Peyer's patch (tissue), 4 donors: ENCODE results near the gene FHL3. TPM values are rescaled to one million over a fixed set of nuclear protein-coding genes. Genes with fewer than 3 reads are reported as not detected.

Experiments
- DNase-seq, 3 donors: peaks; one replicate each; pipeline ENCODE4 v3.0.0-alpha.2; 2017 to 2019
- H3K27ac ChIP-seq, 4 donors: fragments of 200-600 bp; sonication (generic); one replicate each; pipeline ENCODE4 v1.5.1; 2016 to 2019
- H3K27me3 ChIP-seq, 2 donors: fragments of 200-600 bp; sonication (generic); one replicate each; pipeline ENCODE4 v1.5.1; 2019
- H3K36me3 ChIP-seq, 3 donors: fragments of 200-600 bp; sonication (generic); one replicate each; pipeline ENCODE4 v1.5.1; 2016 to 2019
- H3K4me1 ChIP-seq, 4 donors: fragments of 200-600 bp; sonication (generic); one replicate each; pipeline ENCODE4 v1.5.1; 2016 to 2019
- H3K4me3 ChIP-seq, 4 donors: fragments of 200-600 bp; sonication (generic); 1 replicate in 3 of 4; 2 replicates in 1 of 4; pipeline ENCODE4 v1.5.1; 2016 to 2019; ENCODE audit warnings: mild to moderate bottlenecking in 1 of 4
- H3K9me3 ChIP-seq, 4 donors: fragments of 200-600 bp; sonication (generic); one replicate each; pipeline ENCODE4 v1.5.1; 2016 to 2019; ENCODE audit warnings: mild to moderate bottlenecking in 1 of 4
- CTCF ChIP-seq, 6 experiments: fragments of 450-650 bp in 4 of 6; fragments of 200-600 bp in 2 of 6; sonication (generic) in 1 of 6; IDR thresholded peaks; one replicate each; pipeline ENCODE4 v1.5.1; 2017 to 2019; ENCODE audit warnings: antibody characterized with exemption in 6 of 6, mild to moderate bottlenecking in 3 of 6, moderate library complexity in 1 of 6
- POLR2A ChIP-seq, 2 donors: fragments of 450-650 bp; IDR thresholded peaks; one replicate each; pipeline ENCODE4 v1.5.1; 2017; ENCODE audit warnings: antibody characterized with exemption in 2 of 2, mild to moderate bottlenecking in 2 of 2, moderate library complexity in 2 of 2
- total RNA-seq, 4 donors: library from RNA; depleted of rRNA; stranded (reverse); fragments of >200 nt; gene quantifications; one replicate each; pipeline ENCODE4 v1.1.0, GENCODE V29; 2016

Gene FHL3
- total RNA-seq, 4 donors from 2014 or later = 3.3 to 13.2 (median 4.9) TPM

- DNase-seq = no peak
- no peak for TF ChIP-seq POLR2A (IDR thresholded peaks at IDR 0.05)
- TF ChIP-seq CTCF (IDR thresholded peaks at IDR 0.05) = no peak
- Histone ChIP-seq H3K27me3 (no peaks in the 10 kb centered on the region), H3K4me1 (peaks cover 0 to 85% (median 0%) of the 10 kb centered on the region in 4 donors), H3K27ac (peak overlapping the region; percentile 70 to 85 (median 78)), H3K4me3 (no peak overlapping the region), H3K36me3 (no peaks in the 10 kb centered on the region), H3K9me3 (no peaks in the 10 kb centered on the region)
These were observed 5.1 kb downstream of the FHL3 start for GRCh38 chr1:38000233-38000528.

- TF ChIP-seq CTCF (IDR thresholded peaks at IDR 0.05) = no peak
- TF ChIP-seq POLR2A (IDR thresholded peaks at IDR 0.05) = no peak
- peak overlapping the region; percentile 70 to 85 (median 78) for H3K27ac ChIP-seq
- no peak overlapping the region for H3K4me3 ChIP-seq
These were observed 5.7 kb downstream of the FHL3 start for GRCh38 chr1:37999430-38000232.

GRCh38 chr1:37998913-37999429 is 6.3 kb downstream of the FHL3 start:
- no peaks in the 10 kb centered on the region for H3K36me3 ChIP-seq
- H3K4me3 ChIP-seq = no peak overlapping the region
- no peak for TF ChIP-seq CTCF (IDR thresholded peaks at IDR 0.05)
- TF ChIP-seq POLR2A (IDR thresholded peaks at IDR 0.05) = no peak
- H3K4me1 ChIP-seq = peaks cover 0 to 74% (median 0%) of the 10 kb centered on the region in 4 donors
- no peaks in the 10 kb centered on the region for H3K9me3 ChIP-seq
- DNase-seq = no peak
- no peaks in the 10 kb centered on the region for H3K27me3 ChIP-seq
- peak overlapping the region; percentile 70 to 85 (median 78) for H3K27ac ChIP-seq

More at GRCh38 chr1:37999430-38000232, 5.7 kb downstream of the FHL3 start:
- Histone ChIP-seq H3K27me3 (no peaks in the 10 kb centered on the region), H3K4me1 (peaks cover 0 to 81% (median 0%) of the 10 kb centered on the region in 4 donors), H3K36me3 (no peaks in the 10 kb centered on the region), H3K9me3 (no peaks in the 10 kb centered on the region)
- DNase-seq = no peak

- Histone ChIP-seq H3K9me3 (no peaks in the 10 kb centered on the region), H3K27ac (peak overlapping the region in 3 of 4 donors; percentile 78 to 85 (median 84)), H3K36me3 (no peaks in the 10 kb centered on the region), H3K27me3 (no peaks in the 10 kb centered on the region), H3K4me3 (no peak overlapping the region), H3K4me1 (peaks cover 0 to 67% (median 0%) of the 10 kb centered on the region in 4 donors)
- no peak for TF ChIP-seq POLR2A (IDR thresholded peaks at IDR 0.05)
- no peak for TF ChIP-seq CTCF (IDR thresholded peaks at IDR 0.05)
- DNase-seq = no peak
These were observed 7.1 kb downstream of the FHL3 start for GRCh38 chr1:37998089-37998808.

- Histone ChIP-seq H3K9me3 (no peaks in the 10 kb centered on the region), H3K4me3 (no peak overlapping the region), H3K27ac (peak overlapping the region; percentile 43 to 84 (median 76)), H3K4me1 (peaks cover 0 to 64% (median 0%) of the 10 kb centered on the region in 4 donors), H3K27me3 (no peaks in the 10 kb centered on the region), H3K36me3 (no peaks in the 10 kb centered on the region)
- DNase-seq = no peak
- TF ChIP-seq CTCF (IDR thresholded peaks at IDR 0.05) (no peak), POLR2A (IDR thresholded peaks at IDR 0.05) (no peak)
These were observed 7.8 kb downstream of the FHL3 start for GRCh38 chr1:37997256-37998088.
